ACC112 (cell line): ENCODE data around the gene EVC.
A peak's percentile ranks its signal among the peaks of the same experiment; 100 is the strongest.
"Not testable (repeated sequence)": the region's sequence is repeated elsewhere in the genome, so short reads cannot be mapped to it uniquely, and the experiment has no call there.

Experiments used
- H2AFZ ChIP-seq: fragments of 200-600 bp; sonication (generic); one replicate; pipeline ENCODE4 v1.6.0; 2017; ENCODE audit warnings: antibody characterized with exemption, low read length; ENCODE audit not compliant: unreplicated experiment
- H3K27ac ChIP-seq: fragments of 200-600 bp; sonication (generic); 2 replicates; pipeline ENCODE4 v1.5.1; 2014; ENCODE audit warnings: low read depth, mild to moderate bottlenecking, antibody characterized with exemption, low read length, moderate library complexity
- H3K27me3 ChIP-seq: fragments of 200-600 bp; sonication (generic); 2 replicates; pipeline ENCODE4 v1.6.1; 2014; ENCODE audit warnings: mild to moderate bottlenecking, antibody characterized with exemption, low read length, moderate library complexity, mixed read lengths; ENCODE audit not compliant: insufficient read depth
- H3K36me3 ChIP-seq: fragments of 200-600 bp; sonication (generic); 2 replicates; pipeline ENCODE4 v1.6.1; 2016; ENCODE audit warnings: mild to moderate bottlenecking, antibody characterized with exemption, low read length, moderate library complexity, mixed read lengths; ENCODE audit not compliant: insufficient read depth
- H3K4me1 ChIP-seq: fragments of 200-600 bp; sonication (generic); one replicate; pipeline ENCODE4 v1.6.1; 2016; ENCODE audit warnings: low read length, mixed read lengths; ENCODE audit not compliant: insufficient read depth, unreplicated experiment, control insufficient read depth
- H3K4me3 ChIP-seq: fragments of 200-600 bp; sonication (generic); 2 replicates; pipeline ENCODE4 v1.5.1; 2014; ENCODE audit warnings: mild to moderate bottlenecking, low read depth, low read length
- H3K79me2 ChIP-seq: fragments of 200-600 bp; sonication (generic); one replicate; pipeline ENCODE4 v1.6.0; 2016; ENCODE audit warnings: low read length; ENCODE audit not compliant: control insufficient read depth, unreplicated experiment, insufficient read depth

Gene EVC

DNA sequence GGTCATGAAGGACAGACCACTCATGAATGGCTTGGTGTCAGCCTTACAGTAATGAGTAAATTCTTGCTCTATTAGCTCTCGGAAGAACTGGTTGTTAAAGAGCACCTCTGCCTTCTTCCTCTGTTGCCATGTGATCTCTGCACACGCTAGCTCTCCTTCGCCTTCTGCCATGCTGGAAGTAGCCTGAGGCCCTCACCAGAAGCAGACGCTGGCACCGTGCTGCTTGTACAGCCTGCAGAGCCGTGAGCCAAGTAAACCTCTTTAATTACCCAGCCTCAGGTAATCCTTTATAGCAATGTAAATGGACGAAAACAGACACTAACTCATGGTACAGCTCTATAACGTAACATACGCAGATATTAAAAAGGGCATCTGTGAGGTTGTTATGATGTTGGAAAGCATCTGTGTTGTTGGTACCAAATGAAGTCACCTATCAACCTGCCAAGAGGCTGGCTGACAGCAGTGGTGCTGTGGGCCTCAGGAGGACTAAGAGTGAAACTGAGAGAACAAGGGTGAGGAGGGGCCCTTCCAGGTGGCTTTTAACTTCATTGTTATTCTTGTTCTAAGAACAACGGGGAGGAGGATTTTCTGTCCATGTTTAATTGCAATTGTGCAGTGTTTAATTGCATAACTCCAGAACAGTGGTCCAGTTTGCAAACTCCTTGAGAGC is 112.7 kb downstream of the EVC start:
- no peak overlapping the region for H3K4me3 ChIP-seq
- H3K79me2 ChIP-seq: no peaks in the 10 kb centered on the region
- H3K4me1 ChIP-seq: peaks cover 10% of the 10 kb centered on the region
- H3K36me3 ChIP-seq: peaks cover 15% of the 10 kb centered on the region
- H2AFZ ChIP-seq: no peak overlapping the region
- H3K27ac ChIP-seq: no peak overlapping the region
- no peaks in the 10 kb centered on the region for H3K27me3 ChIP-seq

DNA sequence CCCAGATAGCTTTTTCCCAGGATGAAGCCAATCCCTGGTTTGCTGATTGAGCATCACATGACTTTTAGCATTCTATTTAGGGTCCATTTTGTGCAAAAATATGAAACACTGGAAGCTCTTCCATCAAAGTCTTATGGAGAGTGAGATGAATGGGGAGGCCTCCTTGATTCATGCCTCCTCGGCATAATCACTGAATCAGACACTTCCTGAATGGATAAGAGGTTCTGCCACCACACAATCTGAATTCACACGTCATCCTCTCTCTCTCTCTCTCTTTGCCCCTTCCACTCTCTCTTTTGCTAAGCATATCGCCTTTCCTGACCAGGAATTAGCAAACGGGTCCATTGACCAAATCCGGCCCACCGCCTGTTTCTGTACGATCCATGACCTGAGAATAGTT is 113.2 kb downstream of the EVC start:
- Histone ChIP-seq H3K4me1 (peaks cover 10% of the 10 kb centered on the region), H3K4me3 (no peak overlapping the region), H3K36me3 (peaks cover 15% of the 10 kb centered on the region), H3K27ac (no peak overlapping the region), H3K79me2 (no peaks in the 10 kb centered on the region), H2AFZ (no peak overlapping the region), H3K27me3 (no peaks in the 10 kb centered on the region)

DNA sequence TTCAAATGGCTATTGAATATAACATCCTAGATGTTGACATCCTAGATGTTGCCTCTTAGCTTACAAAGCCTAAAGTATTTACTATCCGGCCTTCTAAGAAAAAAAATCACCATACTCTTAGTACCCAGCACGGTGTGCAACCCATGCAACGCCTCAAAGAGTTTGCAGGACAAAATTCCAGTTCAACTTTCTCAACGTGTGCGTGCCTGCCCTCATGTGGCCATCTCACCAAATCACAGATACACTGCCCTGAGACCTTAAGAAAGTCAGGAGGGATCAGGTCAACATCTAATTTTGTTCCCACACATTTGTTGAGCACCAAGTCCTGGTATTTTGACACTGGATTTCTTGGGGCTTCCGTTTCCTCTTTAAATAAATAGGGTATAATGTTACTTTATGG is 113.6 kb downstream of the EVC start:
- peaks cover 15% of the 10 kb centered on the region for H3K36me3 ChIP-seq
- no peaks in the 10 kb centered on the region for H3K79me2 ChIP-seq

DNA sequence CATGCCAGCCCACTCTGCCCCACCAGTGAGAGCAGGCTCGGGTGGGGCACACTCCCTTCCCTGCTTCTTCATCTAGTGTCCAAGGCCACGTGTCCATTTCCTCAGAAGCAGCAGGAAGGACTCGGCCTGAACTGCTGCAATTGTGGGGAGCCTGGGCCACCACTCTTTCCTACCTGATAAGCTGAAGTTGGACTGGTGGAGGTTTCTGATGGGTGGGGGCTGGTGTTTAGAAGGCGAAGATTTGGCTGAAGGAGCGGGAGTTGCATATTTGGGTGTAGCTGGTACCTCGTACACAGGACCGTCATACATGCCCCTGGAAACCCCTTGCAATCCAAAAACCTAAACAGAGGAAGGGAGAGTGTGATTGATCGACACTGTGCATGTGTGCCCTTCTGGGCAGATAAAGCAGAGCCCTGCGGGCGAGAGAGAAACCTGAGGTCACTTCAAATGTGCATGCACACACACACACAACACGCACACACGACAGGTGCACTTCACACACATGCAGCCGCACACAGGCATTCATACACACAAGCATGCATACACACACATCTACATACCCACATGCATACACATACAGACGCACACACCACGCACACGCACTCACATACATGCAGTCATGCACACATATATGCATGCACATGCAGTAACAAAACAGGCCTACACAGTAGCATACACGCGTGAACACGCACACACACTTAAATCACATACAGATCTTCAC is 114.5 kb downstream of the EVC start:
- Histone ChIP-seq H3K4me3 (no peak overlapping the region), H2AFZ (no peak overlapping the region), H3K27me3 (no peaks in the 10 kb centered on the region), H3K79me2 (no peaks in the 10 kb centered on the region), H3K27ac (no peak overlapping the region), H3K36me3 (peaks cover 15% of the 10 kb centered on the region), H3K4me1 (peaks cover 10% of the 10 kb centered on the region)

More for the DNA sequence above, 113.6 kb downstream of the EVC start:
- H2AFZ ChIP-seq: no peak overlapping the region
- H3K27ac ChIP-seq: no peak overlapping the region
- H3K27me3 ChIP-seq: no peaks in the 10 kb centered on the region
- H3K4me3 ChIP-seq: no peak overlapping the region
- H3K4me1 ChIP-seq: peaks cover 10% of the 10 kb centered on the region

DNA sequence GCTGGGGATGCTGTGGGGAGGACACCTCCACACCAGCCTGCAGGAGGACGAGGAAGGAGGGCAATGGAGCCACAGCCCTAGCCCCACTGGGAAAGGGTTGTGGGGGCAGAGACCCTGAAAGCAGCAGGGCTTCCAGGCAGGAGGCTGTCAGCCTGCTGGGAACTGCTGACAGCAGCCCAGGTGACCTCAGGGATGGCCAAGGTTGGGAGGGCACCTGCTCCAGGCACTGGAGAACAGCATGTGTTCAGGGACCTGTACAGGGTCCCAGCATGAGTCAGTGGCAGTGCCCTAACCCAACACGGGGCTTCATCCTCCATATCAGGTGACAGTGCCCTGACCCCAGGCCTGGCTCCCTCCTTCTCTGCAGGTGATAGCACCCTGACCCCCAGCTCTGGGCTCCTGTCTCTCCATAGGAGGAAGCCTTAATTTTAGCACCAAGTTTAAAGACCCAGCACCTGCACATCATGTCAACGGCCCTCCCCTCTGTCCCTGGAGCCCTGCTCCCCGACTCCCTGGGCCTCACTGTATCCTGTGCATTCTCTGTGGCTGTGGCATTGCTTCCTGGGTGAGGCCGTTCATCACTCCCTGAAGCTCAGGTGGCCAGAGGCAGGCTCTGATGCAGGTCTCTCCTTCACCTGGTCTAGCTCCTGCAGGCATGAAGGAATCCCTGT is 115.6 kb downstream of the EVC start:
- no peaks in the 10 kb centered on the region for H3K27me3 ChIP-seq
- no peaks in the 10 kb centered on the region for H3K79me2 ChIP-seq
- H3K36me3 ChIP-seq: peaks cover 8% of the 10 kb centered on the region; the same call in 1 of the 2 replicates
- no peak overlapping the region for H3K4me3 ChIP-seq
- no peak overlapping the region for H3K27ac ChIP-seq
- peaks cover 10% of the 10 kb centered on the region for H3K4me1 ChIP-seq
- H2AFZ ChIP-seq: no peak overlapping the region

DNA sequence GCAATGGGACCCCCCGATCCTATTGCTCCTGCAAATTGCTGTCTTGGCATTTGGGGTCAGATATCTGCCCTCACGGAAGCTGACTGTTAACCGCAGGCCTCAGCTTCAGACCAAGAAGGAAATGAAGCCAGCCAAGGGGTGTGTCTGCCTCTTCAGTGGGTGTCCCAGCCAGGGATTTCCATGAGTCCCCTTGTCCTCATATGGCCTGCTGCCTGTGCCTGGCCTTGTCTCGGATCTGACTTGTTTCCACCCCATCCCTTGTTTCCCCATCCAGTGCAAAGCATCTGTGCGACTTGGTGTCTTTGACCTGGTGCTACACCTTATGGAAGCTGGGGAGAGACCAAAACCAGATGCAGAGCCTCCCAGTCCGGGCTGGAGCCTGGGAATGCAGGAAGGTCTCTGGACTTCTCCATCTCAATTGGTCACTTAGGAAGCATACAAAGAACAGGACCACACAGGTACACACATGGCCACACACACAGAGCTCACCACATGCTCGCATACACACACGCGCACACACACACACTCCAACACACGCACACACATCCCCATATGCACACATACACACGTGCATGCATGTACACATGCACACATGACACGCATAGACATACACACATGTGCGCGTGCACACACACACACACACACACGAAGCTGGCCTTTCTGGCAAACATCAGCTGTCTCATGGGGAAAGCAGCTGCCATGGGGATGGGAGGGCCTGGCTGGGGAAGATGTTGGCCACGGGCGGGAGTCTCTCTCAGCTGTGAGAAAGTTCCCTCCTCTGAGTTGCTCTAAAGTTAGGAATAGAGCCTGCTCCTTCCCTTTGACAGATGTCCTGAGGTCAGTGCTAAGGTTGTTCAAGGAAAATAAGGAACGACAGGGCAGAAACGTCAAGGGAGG is 116.4 kb downstream of the EVC start:
- H3K4me3 ChIP-seq: no peak overlapping the region
- H3K36me3 ChIP-seq: 0 out of 2 replicates have a peak, but pooled peaks cover under 1% of the 10 kb centered on the region

DNA sequence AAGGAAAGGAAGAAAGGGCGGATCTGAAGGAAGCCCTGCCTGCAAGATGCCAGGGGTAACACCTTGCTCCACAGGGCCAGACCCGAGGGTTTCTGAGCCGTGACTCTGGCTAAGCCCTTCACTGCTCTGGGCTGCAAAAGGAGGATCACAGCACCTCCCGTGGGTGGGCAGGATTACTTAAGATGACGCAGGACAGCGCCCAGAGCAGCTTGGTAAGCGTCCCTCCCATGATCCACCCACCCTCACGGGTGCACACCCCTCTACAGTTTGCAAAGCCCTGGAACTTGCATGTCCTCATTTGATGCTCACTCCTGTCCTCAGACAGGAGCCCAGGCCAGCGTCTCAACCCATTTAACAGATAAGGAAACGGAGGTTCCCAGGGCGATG is 117.0 kb downstream of the EVC start:
- H3K27ac ChIP-seq: no peak overlapping the region
- no peaks in the 10 kb centered on the region for H3K79me2 ChIP-seq
- H3K4me1 ChIP-seq: peaks cover 10% of the 10 kb centered on the region
- H3K27me3 ChIP-seq: no peaks in the 10 kb centered on the region
- no peaks in the 10 kb centered on the region for H3K36me3 ChIP-seq
- no peak overlapping the region for H3K4me3 ChIP-seq
- H2AFZ ChIP-seq: no peak overlapping the region

More for the DNA sequence above, 116.4 kb downstream of the EVC start:
- no peak overlapping the region for H3K27ac ChIP-seq
- no peaks in the 10 kb centered on the region for H3K27me3 ChIP-seq
- peaks cover 10% of the 10 kb centered on the region for H3K4me1 ChIP-seq
- H3K79me2 ChIP-seq: no peaks in the 10 kb centered on the region
- H2AFZ ChIP-seq: no peak overlapping the region

DNA sequence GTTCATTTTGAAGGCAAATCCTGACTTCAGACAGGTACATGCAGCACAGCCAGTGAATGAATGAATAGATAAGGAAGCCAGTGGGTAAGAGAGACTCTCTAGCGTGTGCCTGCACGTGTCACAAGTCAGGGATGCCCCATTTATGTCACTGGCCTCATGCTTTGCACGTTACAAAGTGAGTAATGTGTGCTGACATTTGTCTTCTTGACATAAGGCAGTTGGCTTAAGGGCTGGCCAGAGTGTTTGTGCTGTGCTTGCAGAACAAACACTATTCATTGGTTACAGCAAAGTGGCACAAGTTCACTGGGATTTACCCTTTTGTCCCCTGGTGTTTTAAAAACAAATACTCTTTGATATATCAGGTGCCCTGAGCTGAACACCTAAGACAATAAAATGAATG is 125.9 kb downstream of the EVC start:
- no peak overlapping the region for H3K4me3 ChIP-seq
- no peaks in the 10 kb centered on the region for H3K36me3 ChIP-seq
- peaks cover 19% of the 10 kb centered on the region for H3K27me3 ChIP-seq
- no peaks in the 10 kb centered on the region for H3K79me2 ChIP-seq
- H2AFZ ChIP-seq: no peak overlapping the region
- no peak overlapping the region for H3K27ac ChIP-seq
- peaks cover 4% of the 10 kb centered on the region for H3K4me1 ChIP-seq

DNA sequence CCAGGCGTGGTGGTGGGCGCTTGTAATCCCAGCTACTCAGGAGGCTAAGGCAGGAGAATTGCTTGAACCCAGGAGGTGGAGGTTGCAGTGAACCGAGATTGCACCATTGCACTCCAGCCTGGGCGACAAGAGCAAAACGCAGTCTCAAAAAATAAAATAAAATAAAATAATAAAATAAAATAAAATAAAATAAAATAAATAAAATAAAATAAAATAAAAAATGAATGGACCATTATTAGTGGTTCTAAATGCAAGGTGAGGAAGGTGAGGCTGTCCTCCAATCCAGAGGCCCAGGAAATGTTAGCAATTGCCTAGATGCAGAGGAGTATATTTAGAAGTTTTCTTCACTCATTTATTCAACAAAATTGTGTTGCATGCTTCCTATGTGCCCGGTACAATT is 126.5 kb downstream of the EVC start:
- H3K4me3 ChIP-seq, H3K36me3 ChIP-seq, H2AFZ ChIP-seq, H3K4me1 ChIP-seq, H3K79me2 ChIP-seq, H3K27ac ChIP-seq: not testable (repeated sequence)
- peaks cover 19% of the 10 kb centered on the region for H3K27me3 ChIP-seq

DNA sequence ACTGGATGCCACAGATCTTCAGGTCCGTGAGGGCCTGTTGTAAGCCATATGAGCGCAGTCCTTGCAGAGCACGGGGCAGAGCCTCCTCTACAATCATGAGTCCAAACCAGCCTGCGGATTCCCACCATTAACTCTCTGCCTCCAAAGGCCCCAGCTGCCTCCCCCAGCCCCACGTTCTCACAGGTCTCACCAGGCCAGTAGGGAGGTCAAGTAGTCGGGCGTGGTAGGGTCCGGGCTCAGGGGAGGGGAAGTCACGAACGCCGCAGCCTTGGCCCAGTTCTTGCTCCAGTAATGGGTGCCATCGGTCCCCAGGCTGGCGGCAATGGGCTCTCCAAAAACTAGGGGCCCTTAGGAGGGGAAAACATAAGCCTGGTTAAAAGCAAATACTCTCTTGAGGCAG is 128.3 kb downstream of the EVC start:
- H3K27me3 ChIP-seq: peaks cover 27% of the 10 kb centered on the region
- peaks cover 4% of the 10 kb centered on the region for H3K4me1 ChIP-seq
- no peak overlapping the region for H3K27ac ChIP-seq
- H3K4me3 ChIP-seq: 0 out of 2 replicates have a peak overlapping the region, but pooled peaks have one; percentile 14
- no peaks in the 10 kb centered on the region for H3K36me3 ChIP-seq
- no peaks in the 10 kb centered on the region for H3K79me2 ChIP-seq
- peak overlapping the region; percentile 48 for H2AFZ ChIP-seq
